K562 (cell line): ENCODE data around the gene DHX58. TPM values are rescaled to one million over a fixed set of nuclear protein-coding genes. Genes with fewer than 3 reads are reported as not detected.
A peak's percentile ranks its signal among the peaks of the same experiment; 100 is the strongest.

Experiments used
- ATF2 ChIP-seq: sonication (generic); formaldehyde crosslinking; IDR thresholded peaks from 2 replicates; pipeline ENCODE4 v1.8.1; 2022; ENCODE audit warnings: missing genetic modification reagents
- CREBBP ChIP-seq: IDR thresholded peaks from one replicate; pipeline ENCODE4 v1.6.1; 2012; ENCODE audit warnings: low read depth, mild to moderate bottlenecking, control low read depth, inconsistent platforms, low read length
- DEAF1 ChIP-seq: fragments of 450-650 bp; formaldehyde crosslinking; IDR thresholded peaks from 2 replicates; pipeline ENCODE4 v1.4.0; 2020; ENCODE audit warnings: mild to moderate bottlenecking, moderate library complexity
- ELF4 ChIP-seq: fragments of 450-650 bp; formaldehyde crosslinking; IDR thresholded peaks from 2 replicates; pipeline ENCODE4 v1.4.0; 2022; ENCODE audit warnings: missing genetic modification characterization
- GATAD2A ChIP-seq: fragments of 450-650 bp; IDR thresholded peaks from 2 replicates; pipeline ENCODE4 v1.6.1; 2017
- HCFC1 ChIP-seq: IDR thresholded peaks from 2 replicates; pipeline ENCODE4 v1.6.1; 2012; ENCODE audit warnings: low read depth, low read length, improper control_type of control experiment
- HEY1 ChIP-seq: fragments of 250-450 bp; sonication (Bioruptor Pico); IDR thresholded peaks from 2 replicates; pipeline ENCODE4 v1.5.0; 2020; ENCODE audit warnings: mild to moderate bottlenecking, moderate library complexity, borderline replicate concordance
- NR2F6 ChIP-seq: fragments of 450-650 bp; formaldehyde crosslinking; IDR thresholded peaks from 2 replicates; pipeline ENCODE4 v1.4.0; 2020; ENCODE audit warnings: mild to moderate bottlenecking
- PPARD ChIP-seq: fragments of 250-450 bp; sonication (Bioruptor Pico); IDR thresholded peaks from 2 replicates; pipeline ENCODE4 v1.8.0; 2022; ENCODE audit warnings: inconsistent platforms, mild to moderate bottlenecking, moderate library complexity
- REST ChIP-seq, 2 experiments: fragments of 450-650 bp; formaldehyde crosslinking in 1 of 2; IDR thresholded peaks; 2 replicates each; pipeline versions ENCODE4 v1.4.0 to v1.6.1; 2014 to 2020; ENCODE audit warnings: mild to moderate bottlenecking in 2 of 2, borderline replicate concordance in 1 of 2, low read depth in 1 of 2
- SIX5 ChIP-seq, 2 experiments: IDR thresholded peaks; 2 replicates each; pipeline ENCODE4 v1.6.1; 2011; ENCODE audit warnings: low read length in 2 of 2, borderline replicate concordance in 1 of 2, low read depth in 1 of 2, mild to moderate bottlenecking in 1 of 2, moderate library complexity in 1 of 2; ENCODE audit not compliant: insufficient read depth in 1 of 2
- SMC3 ChIP-seq: conservative IDR thresholded peaks from 2 replicates; pipeline ENCODE4 v1.6.1; 2011; ENCODE audit warnings: low read depth, low read length, improper control_type of control experiment; ENCODE audit not compliant: insufficient read depth
- ZBTB7A ChIP-seq: IDR thresholded peaks from 2 replicates; pipeline ENCODE4 v1.6.1; 2011; ENCODE audit warnings: low read depth, mild to moderate bottlenecking, low read length, moderate library complexity, borderline replicate concordance; ENCODE audit not compliant: control insufficient read depth
- ZNF212 ChIP-seq: fragments of 450-650 bp; formaldehyde crosslinking; IDR thresholded peaks from 2 replicates; pipeline ENCODE4 v1.4.0; 2020; ENCODE audit warnings: mild to moderate bottlenecking
- ZNF589 ChIP-seq: fragments of 200-800 bp; sonication (Bioruptor generic); IDR thresholded peaks from 2 replicates; pipeline ENCODE4 v1.6.1; 2016; ENCODE audit warnings: low read depth, missing genetic modification characterization, missing compliant biosample characterization
- ZNF668 ChIP-seq: fragments of 250-450 bp; sonication (Bioruptor Pico); IDR thresholded peaks from 2 replicates; pipeline ENCODE4 v1.8.0; 2022; ENCODE audit warnings: mild to moderate bottlenecking, inconsistent platforms
- polyA plus RNA-seq, 8 experiments: library from polyadenylated mRNA; depleted of rRNA in 4 of 8; stranded (reverse) in 5 of 8; unstranded in 3 of 8; fragments of >200 nt; fragmentation: Nextera tagmentation in 2 of 8; fragmentation: Illumina TruSeq in 1 of 8; extraction: Ambion mirVana in 2 of 8; extraction: Trizol in 1 of 8; gene quantifications; 2 replicates each; pipeline versions ENCODE4 v1.2.1 to v1.2.3, GENCODE V29; 2011 to 2014; ENCODE audit warnings: inconsistent platforms in 1 of 8, missing spikeins in 1 of 8
- total RNA-seq, 7 experiments: library from RNA; depleted of rRNA in 6 of 7; stranded (reverse); fragments of >200 nt in 6 of 7; fragmentation: Illumina TruSeq in 2 of 7; extraction: Trizol in 2 of 7; gene quantifications; 2 replicates each; pipeline versions ENCODE4 v1.2.1 to v1.2.3, GENCODE V29; 2011 to 2021; ENCODE audit warnings: low replicate concordance in 1 of 7

The DHX58 gene
- total and polyA plus RNA-seq, 9 of the 15 experiments (the other 6 are each of a cell fraction or from before 2014, with no cell fraction given) = 0.15 to 3.0 (median 1.4) TPM

GRCh38 chr17:42067371-42068091, 45.0 kb downstream of the DHX58 start (continued):
- TF ChIP-seq ATF2 (CRISPR knock-in tag) = no peak
- no peak for TF ChIP-seq ELF4 (CRISPR knock-in tag)
- TF ChIP-seq PPARD (CRISPR knock-in tag) = no peak
- no peak for TF ChIP-seq ZNF212 (CRISPR knock-in tag)
- TF ChIP-seq ZNF589 (CRISPR knock-in tag) = no peak
- no peak for TF ChIP-seq ZNF668
- TF ChIP-seq REST (IDR thresholded peaks at IDR 0.05; ENCODE audit: borderline replicate concordance) = peak; percentile 83
- TF ChIP-seq REST (CRISPR knock-in tag; IDR thresholded peaks at IDR 0.05; ENCODE audit: low read depth) = no peak
- TF ChIP-seq CREBBP = no peak
- peak; percentile 83 for TF ChIP-seq SMC3
- peak; percentile 64 for TF ChIP-seq ZBTB7A
- TF ChIP-seq HEY1 (CRISPR knock-in tag) = no peak
- TF ChIP-seq GATAD2A = 0 out of 2 replicates have a peak, but pooled peaks have one; percentile 23
- TF ChIP-seq HCFC1 = no peak
- TF ChIP-seq DEAF1 (CRISPR knock-in tag) = peak; percentile 50; the same call in 1 of the 2 replicates
- TF ChIP-seq SIX5 (IDR thresholded peaks at IDR 0.05; ENCODE audit: borderline replicate concordance in 1 of 2, insufficient read depth in 1 of 2, low read depth in 1 of 2, low read length in 2 of 2) = no peak
- TF ChIP-seq NR2F6 = no peak
